ENCODE measurements around the gene MAN1A1.

MAN1A1 gene

DNA sequence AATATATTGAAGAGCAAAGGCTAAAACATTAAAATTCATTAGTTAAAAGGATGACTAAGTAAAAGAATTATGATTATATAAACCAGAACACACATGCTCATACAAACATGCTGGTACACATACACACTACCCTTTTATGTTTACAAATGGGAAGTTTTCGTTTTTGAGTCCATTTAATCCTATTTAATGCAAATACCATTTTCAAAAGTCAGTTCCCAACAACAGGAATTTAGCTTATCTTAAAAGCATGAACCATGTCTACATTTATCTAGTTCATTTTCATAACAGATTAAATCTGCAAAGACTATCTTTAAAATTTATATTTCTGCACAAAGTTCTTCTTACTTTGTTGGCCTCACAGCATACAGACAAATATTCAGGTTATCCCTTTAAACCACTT is 42.5 kb downstream of the MAN1A1 start:
- Histone ChIP-seq H3K79me1 (ENCODE audit: low read depth, low read length) (no peaks in the 10 kb centered on the region), H3K4me1 (ENCODE audit: control insufficient read depth in 2 of 2, insufficient read depth in 1 of 2, low read depth in 1 of 2, low read length in 2 of 2) (peaks cover 9 to 18% of the 10 kb centered on the region in 2 donors)

DNA sequence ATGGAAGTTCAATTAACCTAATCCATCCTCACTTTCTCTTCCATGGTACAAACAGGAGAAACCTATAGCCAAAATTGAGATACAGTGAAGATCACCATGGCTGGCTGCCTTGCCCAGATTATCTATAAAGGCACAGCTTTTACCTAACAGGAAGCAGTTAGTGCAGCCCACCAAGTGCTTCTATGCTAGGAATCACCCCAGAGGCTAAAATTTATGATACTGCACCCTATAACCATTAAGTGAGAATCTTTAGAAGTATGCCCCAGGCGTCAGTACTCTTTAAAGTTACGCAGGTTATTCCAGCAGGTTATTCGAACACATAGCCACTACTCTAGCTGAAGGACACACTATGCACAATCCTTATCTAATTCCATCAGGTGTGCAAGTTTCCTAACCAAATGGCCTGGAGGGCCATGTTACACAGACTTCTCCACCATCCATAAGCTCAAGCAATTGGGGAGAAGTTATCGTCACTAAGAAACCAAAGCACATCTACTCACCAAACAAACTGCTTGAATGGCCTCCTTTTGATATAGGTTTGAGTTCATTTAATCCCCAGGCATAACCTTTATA is 43.1 kb downstream of the MAN1A1 start:
- H3K4me1 ChIP-seq (ENCODE audit: control insufficient read depth in 2 of 2, insufficient read depth in 1 of 2, low read depth in 1 of 2, low read length in 2 of 2): peaks cover 5 to 15% of the 10 kb centered on the region in 2 donors
- H3K4ac ChIP-seq (ENCODE audit: low read length): no peak overlapping the region
- H2BK5ac ChIP-seq (ENCODE audit: low read length): no peak overlapping the region
- H2AFZ ChIP-seq (ENCODE audit: low read length): no peak overlapping the region
- no peak overlapping the region for H3K4me3 ChIP-seq (ENCODE audit: low read length in 2 of 2)
- no peak overlapping the region for H2BK15ac ChIP-seq (ENCODE audit: low read length)
- H3K27me3 ChIP-seq (ENCODE audit: control insufficient read depth in 3 of 3, insufficient read depth in 3 of 3, low read depth in 1 of 3, low read length in 3 of 3): no peaks in the 10 kb centered on the region
- peaks cover 4 to 11% of the 10 kb centered on the region in 2 donors for H3K36me3 ChIP-seq (replicated peaks in 1 of 2; ENCODE audit: control insufficient read depth in 2 of 2, insufficient read depth in 2 of 2, low read length in 2 of 2)
- no peak overlapping the region for H3K23ac ChIP-seq (ENCODE audit: low read depth, low read length, poor library complexity)
- no peaks in the 10 kb centered on the region for H3K9me3 ChIP-seq (replicated peaks in 1 of 2; ENCODE audit: control insufficient read depth in 2 of 2, insufficient read depth in 1 of 2, low read depth in 1 of 2, low read length in 2 of 2)
- no peak overlapping the region for H2BK120ac ChIP-seq (ENCODE audit: low read depth, low read length)
- H2BK12ac ChIP-seq (ENCODE audit: low read length): no peak overlapping the region
- WGBS, 2 donors (ENCODE audit: extremely low coverage in 2 of 2, insufficient read length in 2 of 2, insufficient replicate concordance in 1 of 2): no CpG with 5 or more reads among the region's 4 CpGs
- no peak overlapping the region for H4K8ac ChIP-seq (ENCODE audit: low read depth, low read length)
- H3K9ac ChIP-seq (ENCODE audit: low read depth, low read length, poor library complexity): no peak overlapping the region
- H3K18ac ChIP-seq (ENCODE audit: low read length): no peak overlapping the region
- H3K4me2 ChIP-seq (ENCODE audit: insufficient read depth, low read length, poor library complexity, severe bottlenecking): no peak overlapping the region
- no peak overlapping the region for H3K14ac ChIP-seq (ENCODE audit: low read length)
- no peak for DNase-seq (ENCODE audit: low spot score)
- H2AK5ac ChIP-seq (ENCODE audit: low read depth, low read length): no peak overlapping the region
- H3K79me1 ChIP-seq (ENCODE audit: low read depth, low read length): no peaks in the 10 kb centered on the region
- no peak overlapping the region for H4K91ac ChIP-seq (ENCODE audit: low read depth, low read length, poor library complexity)
- H3K27ac ChIP-seq (replicated peaks; ENCODE audit: low read length): no peak overlapping the region

More for the DNA sequence above, 42.5 kb downstream of the MAN1A1 start:
- H3K14ac ChIP-seq (ENCODE audit: low read length): no peak overlapping the region
- no peak overlapping the region for H3K23ac ChIP-seq (ENCODE audit: low read depth, low read length, poor library complexity)
- H3K4ac ChIP-seq (ENCODE audit: low read length): no peak overlapping the region
- H3K36me3 ChIP-seq (replicated peaks in 1 of 2; ENCODE audit: control insufficient read depth in 2 of 2, insufficient read depth in 2 of 2, low read length in 2 of 2): peaks cover 4 to 10% of the 10 kb centered on the region in 2 donors
- no peak overlapping the region for H4K91ac ChIP-seq (ENCODE audit: low read depth, low read length, poor library complexity)
- no peak overlapping the region for H4K8ac ChIP-seq (ENCODE audit: low read depth, low read length)
- no peak overlapping the region for H2AK5ac ChIP-seq (ENCODE audit: low read depth, low read length)
- no peak overlapping the region for H3K27ac ChIP-seq (replicated peaks; ENCODE audit: low read length)
- no peak overlapping the region for H3K18ac ChIP-seq (ENCODE audit: low read length)
- no peak overlapping the region for H2AFZ ChIP-seq (ENCODE audit: low read length)
- H3K27me3 ChIP-seq (ENCODE audit: control insufficient read depth in 3 of 3, insufficient read depth in 3 of 3, low read depth in 1 of 3, low read length in 3 of 3): no peaks in the 10 kb centered on the region
- H2BK5ac ChIP-seq (ENCODE audit: low read length): no peak overlapping the region
- H2BK12ac ChIP-seq (ENCODE audit: low read length): no peak overlapping the region
- no CpG with 5 or more reads among the region's 1 CpG for WGBS, 2 donors (ENCODE audit: extremely low coverage in 2 of 2, insufficient read length in 2 of 2, insufficient replicate concordance in 1 of 2)
- no peaks in the 10 kb centered on the region for H3K9me3 ChIP-seq (replicated peaks in 1 of 2; ENCODE audit: control insufficient read depth in 2 of 2, insufficient read depth in 1 of 2, low read depth in 1 of 2, low read length in 2 of 2)
- no peak overlapping the region for H2BK120ac ChIP-seq (ENCODE audit: low read depth, low read length)
- no peak overlapping the region for H3K9ac ChIP-seq (ENCODE audit: low read depth, low read length, poor library complexity)
- H3K4me2 ChIP-seq (ENCODE audit: insufficient read depth, low read length, poor library complexity, severe bottlenecking): no peak overlapping the region
- no peak overlapping the region for H3K4me3 ChIP-seq (ENCODE audit: low read length in 2 of 2)
- no peak for DNase-seq (ENCODE audit: low spot score)
- no peak overlapping the region for H2BK15ac ChIP-seq (ENCODE audit: low read length)

DNA sequence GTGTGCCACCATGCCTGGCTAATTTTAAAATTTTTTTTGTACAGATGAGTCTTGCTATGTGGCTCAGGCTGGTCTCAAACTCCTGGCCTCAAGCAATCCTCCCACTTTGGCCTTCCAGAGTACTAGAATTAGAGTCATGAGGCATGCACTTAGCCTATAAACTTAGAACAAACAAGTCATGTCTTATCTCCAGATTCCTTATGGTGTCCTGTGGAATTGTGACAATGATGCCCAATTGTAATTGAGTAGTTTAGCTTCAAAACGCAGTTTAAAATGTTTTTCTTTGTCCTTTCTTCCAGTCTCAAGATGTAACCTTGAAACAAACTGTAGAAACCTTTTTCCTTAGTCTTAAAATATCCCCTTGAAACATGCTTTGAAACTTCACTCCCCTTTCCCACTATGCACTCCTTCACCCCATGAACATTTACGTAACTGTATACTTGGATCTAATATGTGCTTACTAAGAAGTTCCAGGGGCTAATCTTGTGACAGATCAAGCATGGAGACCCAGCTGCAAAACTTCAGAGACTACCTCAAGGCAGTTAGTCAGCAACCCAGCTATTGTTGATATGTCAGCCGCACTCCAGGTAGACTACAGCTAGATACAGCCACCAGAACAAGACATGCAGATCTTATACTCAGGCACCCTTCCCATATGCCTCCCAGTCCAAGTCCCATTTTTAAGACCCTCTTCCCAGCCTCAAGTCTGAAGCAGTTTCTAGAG is 46.2 kb downstream of the MAN1A1 start:
- H2AK5ac ChIP-seq (ENCODE audit: low read depth, low read length): no peak overlapping the region
- H3K79me1 ChIP-seq (ENCODE audit: low read depth, low read length): no peaks in the 10 kb centered on the region
- no peak for DNase-seq (ENCODE audit: low spot score)
- H3K9ac ChIP-seq (ENCODE audit: low read depth, low read length, poor library complexity): no peak overlapping the region
- no peak overlapping the region for H2BK120ac ChIP-seq (ENCODE audit: low read depth, low read length)
- H3K27ac ChIP-seq (replicated peaks; ENCODE audit: low read length): no peak overlapping the region
- H2BK15ac ChIP-seq (ENCODE audit: low read length): no peak overlapping the region
- no peak overlapping the region for H4K8ac ChIP-seq (ENCODE audit: low read depth, low read length)
- no peak overlapping the region for H3K14ac ChIP-seq (ENCODE audit: low read length)
- no peaks in the 10 kb centered on the region for H3K9me3 ChIP-seq (replicated peaks in 1 of 2; ENCODE audit: control insufficient read depth in 2 of 2, insufficient read depth in 1 of 2, low read depth in 1 of 2, low read length in 2 of 2)
- no peak overlapping the region for H2BK5ac ChIP-seq (ENCODE audit: low read length)
- no peak overlapping the region for H3K18ac ChIP-seq (ENCODE audit: low read length)
- H3K4ac ChIP-seq (ENCODE audit: low read length): no peak overlapping the region
- no peak overlapping the region for H3K23ac ChIP-seq (ENCODE audit: low read depth, low read length, poor library complexity)
- H3K4me2 ChIP-seq (ENCODE audit: insufficient read depth, low read length, poor library complexity, severe bottlenecking): no peak overlapping the region
- H3K27me3 ChIP-seq (ENCODE audit: control insufficient read depth in 3 of 3, insufficient read depth in 3 of 3, low read depth in 1 of 3, low read length in 3 of 3): no peaks in the 10 kb centered on the region
- no peak overlapping the region for H2AFZ ChIP-seq (ENCODE audit: low read length)
- H2BK12ac ChIP-seq (ENCODE audit: low read length): no peak overlapping the region
- no peak overlapping the region for H4K91ac ChIP-seq (ENCODE audit: low read depth, low read length, poor library complexity)
- no CpG with 5 or more reads among the region's 3 CpGs for WGBS, 2 donors (ENCODE audit: extremely low coverage in 2 of 2, insufficient read length in 2 of 2, insufficient replicate concordance in 1 of 2)
- peaks cover 0 to 6% of the 10 kb centered on the region in 2 donors for H3K4me1 ChIP-seq (ENCODE audit: control insufficient read depth in 2 of 2, insufficient read depth in 1 of 2, low read depth in 1 of 2, low read length in 2 of 2)
- no peak overlapping the region for H3K4me3 ChIP-seq (ENCODE audit: low read length in 2 of 2)
- peaks cover 4 to 13% of the 10 kb centered on the region in 2 donors for H3K36me3 ChIP-seq (replicated peaks in 1 of 2; ENCODE audit: control insufficient read depth in 2 of 2, insufficient read depth in 2 of 2, low read length in 2 of 2)

DNA sequence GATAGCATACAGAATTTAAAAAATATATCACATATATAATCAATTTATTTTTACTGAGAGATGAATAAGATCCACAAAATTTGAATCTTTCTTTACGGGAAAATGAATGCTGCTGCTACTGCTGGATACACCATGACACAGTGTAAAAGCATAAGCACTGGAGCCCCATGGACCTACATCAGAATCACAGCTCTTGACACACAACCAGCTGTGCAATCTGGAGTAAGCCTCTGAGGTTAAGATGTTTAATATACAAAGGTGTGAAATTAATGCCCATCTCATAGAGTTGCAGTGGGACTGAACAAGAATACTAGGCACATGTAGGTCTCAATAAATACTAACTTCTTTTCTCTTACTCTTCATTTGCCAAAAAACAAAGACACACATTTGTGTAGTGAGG is 48.1 kb downstream of the MAN1A1 start:
- Histone ChIP-seq H4K91ac (ENCODE audit: low read depth, low read length, poor library complexity) (no peak overlapping the region), H3K9me3 (replicated peaks in 1 of 2; ENCODE audit: control insufficient read depth in 2 of 2, insufficient read depth in 1 of 2, low read depth in 1 of 2, low read length in 2 of 2) (no peaks in the 10 kb centered on the region), H2BK120ac (ENCODE audit: low read depth, low read length) (no peak overlapping the region), H2BK12ac (ENCODE audit: low read length) (no peak overlapping the region), H3K36me3 (replicated peaks in 1 of 2; ENCODE audit: control insufficient read depth in 2 of 2, insufficient read depth in 2 of 2, low read length in 2 of 2) (peaks cover 2 to 12% of the 10 kb centered on the region in 2 donors), H2BK5ac (ENCODE audit: low read length) (no peak overlapping the region), H3K79me1 (ENCODE audit: low read depth, low read length) (no peaks in the 10 kb centered on the region), H3K4ac (ENCODE audit: low read length) (no peak overlapping the region), H3K14ac (ENCODE audit: low read length) (no peak overlapping the region), H2AFZ (ENCODE audit: low read length) (no peak overlapping the region), H3K18ac (ENCODE audit: low read length) (no peak overlapping the region), H3K9ac (ENCODE audit: low read depth, low read length, poor library complexity) (no peak overlapping the region), H3K27me3 (ENCODE audit: control insufficient read depth in 3 of 3, insufficient read depth in 3 of 3, low read depth in 1 of 3, low read length in 3 of 3) (no peaks in the 10 kb centered on the region), H3K4me2 (ENCODE audit: insufficient read depth, low read length, poor library complexity, severe bottlenecking) (no peak overlapping the region), H2BK15ac (ENCODE audit: low read length) (no peak overlapping the region), H4K8ac (ENCODE audit: low read depth, low read length) (no peak overlapping the region), H3K23ac (ENCODE audit: low read depth, low read length, poor library complexity) (no peak overlapping the region), H2AK5ac (ENCODE audit: low read depth, low read length) (no peak overlapping the region), H3K4me3 (ENCODE audit: low read length in 2 of 2) (no peak overlapping the region), H3K4me1 (ENCODE audit: control insufficient read depth in 2 of 2, insufficient read depth in 1 of 2, low read depth in 1 of 2, low read length in 2 of 2) (peaks cover 0 to 3% of the 10 kb centered on the region in 2 donors), H3K27ac (replicated peaks; ENCODE audit: low read length) (no peak overlapping the region)
- no peak for DNase-seq (ENCODE audit: low spot score)
- no CpG with 5 or more reads among the region's 1 CpG for WGBS, 2 donors (ENCODE audit: extremely low coverage in 2 of 2, insufficient read length in 2 of 2, insufficient replicate concordance in 1 of 2)
